Thoracic aorta (tissue), 2 donors: ENCODE measurements around the gene BMPER. TPM values are rescaled to one million over a fixed set of nuclear protein-coding genes. Genes with fewer than 3 reads are reported as not detected.
A peak's percentile ranks its signal among the peaks of the same experiment; 100 is the strongest.

Experiments used
- ATAC-seq: fragments of 150-250 bp; one replicate; pipeline ENCODE4 v1.8.0; 2017; ENCODE audit warnings: low read depth; ENCODE audit not compliant: insufficient number of reproducible peaks, low FRiP score
- DNase-seq: peaks from one replicate; pipeline ENCODE4 v3.0.0-alpha.2; 2020; ENCODE audit warnings: low spot score
- H3K27ac ChIP-seq, 2 donors: fragments of 200-600 bp; sonication (generic); 1 replicate in 1 of 2; 2 replicates in 1 of 2; pipeline ENCODE4 v1.5.1; 2016; ENCODE audit warnings: mild to moderate bottlenecking in 2 of 2, moderate library complexity in 2 of 2
- H3K27me3 ChIP-seq: fragments of 200-600 bp; sonication (generic); replicated peaks from 2 replicates; pipeline ENCODE4 v1.6.0; 2016; ENCODE audit warnings: mild to moderate bottlenecking; ENCODE audit not compliant: insufficient read depth
- H3K36me3 ChIP-seq: fragments of 200-600 bp; sonication (generic); one replicate; pipeline ENCODE4 v1.5.1; 2016
- H3K4me1 ChIP-seq, 2 donors: fragments of 200-600 bp; sonication (generic); 1 replicate in 1 of 2; 2 replicates in 1 of 2; pipeline versions ENCODE4 v1.5.1 to v1.6.0; 2016; ENCODE audit warnings: low read depth in 2 of 2, mild to moderate bottlenecking in 1 of 2; ENCODE audit not compliant: control insufficient read depth in 1 of 2
- H3K4me3 ChIP-seq: fragments of 200-600 bp; sonication (generic); 2 replicates; pipeline ENCODE4 v1.5.1; 2016; ENCODE audit warnings: mild to moderate bottlenecking
- H3K9me3 ChIP-seq: fragments of 200-600 bp; sonication (generic); 2 replicates; pipeline ENCODE4 v1.5.1; 2016
- total RNA-seq, 2 donors: library from RNA; depleted of rRNA; stranded (reverse); fragments of >200 nt; gene quantifications; one replicate each; pipeline versions ENCODE4 v1.1.0 to v1.2.3, GENCODE V29; 2016
- TF ChIP-seq, protein P1 (sequence below): fragments of 200-600 bp; sonication (generic); IDR thresholded peaks from one replicate; pipeline ENCODE4 v1.5.1; 2019; ENCODE audit warnings: antibody characterized with exemption

The BMPER gene
- total RNA-seq, 2 donors from 2014 or later: 0.54 to 2.3 TPM

DNA sequence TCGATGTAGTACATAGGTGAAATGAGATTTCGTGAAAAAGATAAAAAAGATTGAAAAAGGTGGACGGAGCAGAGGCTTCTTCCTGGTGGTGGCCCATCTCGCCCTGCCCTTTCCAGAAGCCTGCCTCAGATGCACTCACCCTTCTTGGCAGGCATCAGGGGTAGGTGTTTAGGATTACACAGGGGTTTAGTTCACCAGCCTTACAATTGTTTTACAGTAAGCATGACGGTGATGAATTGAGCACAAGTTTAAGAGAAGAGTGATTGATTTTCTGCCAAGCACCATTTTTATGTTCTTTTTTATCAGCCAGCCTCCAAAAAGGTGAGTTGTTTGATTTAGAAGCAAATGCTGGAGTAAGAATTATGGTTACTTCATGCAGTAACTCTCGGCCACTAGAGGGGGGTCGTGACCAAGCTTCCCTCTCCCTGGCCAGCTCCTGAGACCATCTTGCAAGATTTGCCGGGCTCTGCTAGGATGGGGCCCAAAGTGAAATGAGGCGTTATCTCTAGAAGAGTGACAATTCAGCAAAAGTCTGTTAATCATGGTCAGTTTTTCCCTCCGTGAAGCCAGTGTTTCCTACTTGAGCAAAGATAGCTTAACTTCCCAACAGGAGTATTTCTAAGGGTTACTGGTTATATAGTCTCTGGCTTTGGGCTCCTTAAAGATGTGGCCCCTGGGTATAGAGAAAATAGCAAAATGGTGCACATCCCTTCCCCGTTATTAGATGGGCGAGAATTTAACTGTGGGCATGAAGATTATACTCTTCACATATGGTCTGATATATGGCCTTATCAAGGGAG is 228.8 kb downstream of the BMPER start:
- DNase-seq (no peak), ATAC-seq (peak; percentile 35)
- no peaks in the 10 kb centered on the region for H3K9me3 ChIP-seq
- H3K27me3 ChIP-seq: no peaks in the 10 kb centered on the region
- H3K36me3 ChIP-seq: no peaks in the 10 kb centered on the region
- no peak overlapping the region for H3K27ac ChIP-seq
- TF ChIP-seq, protein P1, sequence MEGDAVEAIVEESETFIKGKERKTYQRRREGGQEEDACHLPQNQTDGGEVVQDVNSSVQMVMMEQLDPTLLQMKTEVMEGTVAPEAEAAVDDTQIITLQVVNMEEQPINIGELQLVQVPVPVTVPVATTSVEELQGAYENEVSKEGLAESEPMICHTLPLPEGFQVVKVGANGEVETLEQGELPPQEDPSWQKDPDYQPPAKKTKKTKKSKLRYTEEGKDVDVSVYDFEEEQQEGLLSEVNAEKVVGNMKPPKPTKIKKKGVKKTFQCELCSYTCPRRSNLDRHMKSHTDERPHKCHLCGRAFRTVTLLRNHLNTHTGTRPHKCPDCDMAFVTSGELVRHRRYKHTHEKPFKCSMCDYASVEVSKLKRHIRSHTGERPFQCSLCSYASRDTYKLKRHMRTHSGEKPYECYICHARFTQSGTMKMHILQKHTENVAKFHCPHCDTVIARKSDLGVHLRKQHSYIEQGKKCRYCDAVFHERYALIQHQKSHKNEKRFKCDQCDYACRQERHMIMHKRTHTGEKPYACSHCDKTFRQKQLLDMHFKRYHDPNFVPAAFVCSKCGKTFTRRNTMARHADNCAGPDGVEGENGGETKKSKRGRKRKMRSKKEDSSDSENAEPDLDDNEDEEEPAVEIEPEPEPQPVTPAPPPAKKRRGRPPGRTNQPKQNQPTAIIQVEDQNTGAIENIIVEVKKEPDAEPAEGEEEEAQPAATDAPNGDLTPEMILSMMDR: peak; percentile 52
- H3K4me1 ChIP-seq: no peaks in the 10 kb centered on the region
- no peak overlapping the region for H3K4me3 ChIP-seq

DNA sequence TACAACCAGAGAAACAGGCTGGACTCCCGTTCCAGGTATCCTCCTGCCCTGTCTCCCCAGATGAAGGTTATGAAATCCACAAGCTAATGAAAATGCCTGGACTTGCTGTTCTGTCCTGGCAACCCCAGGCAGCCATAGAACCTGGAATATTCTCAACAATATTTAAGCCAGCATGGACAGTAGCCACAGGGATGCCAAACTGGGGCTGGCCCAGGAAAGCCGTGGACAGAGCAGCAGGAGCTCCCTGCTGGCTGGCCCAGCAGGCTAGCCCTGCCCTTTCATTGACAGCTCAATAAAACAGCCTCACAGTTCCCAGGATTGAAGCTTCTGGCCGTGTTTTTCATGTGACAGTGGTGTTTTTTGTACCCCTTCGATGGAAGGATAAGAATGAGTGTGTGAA is 230.6 kb downstream of the BMPER start:
- no peaks in the 10 kb centered on the region for H3K36me3 ChIP-seq
- no peak overlapping the region for H3K4me3 ChIP-seq
- H3K27me3 ChIP-seq: no peaks in the 10 kb centered on the region
- H3K9me3 ChIP-seq: no peaks in the 10 kb centered on the region
- H3K4me1 ChIP-seq: no peaks in the 10 kb centered on the region
- DNase-seq (no peak), ATAC-seq (no peak)
- no peak overlapping the region for H3K27ac ChIP-seq
- TF ChIP-seq, protein P1: no peak

DNA sequence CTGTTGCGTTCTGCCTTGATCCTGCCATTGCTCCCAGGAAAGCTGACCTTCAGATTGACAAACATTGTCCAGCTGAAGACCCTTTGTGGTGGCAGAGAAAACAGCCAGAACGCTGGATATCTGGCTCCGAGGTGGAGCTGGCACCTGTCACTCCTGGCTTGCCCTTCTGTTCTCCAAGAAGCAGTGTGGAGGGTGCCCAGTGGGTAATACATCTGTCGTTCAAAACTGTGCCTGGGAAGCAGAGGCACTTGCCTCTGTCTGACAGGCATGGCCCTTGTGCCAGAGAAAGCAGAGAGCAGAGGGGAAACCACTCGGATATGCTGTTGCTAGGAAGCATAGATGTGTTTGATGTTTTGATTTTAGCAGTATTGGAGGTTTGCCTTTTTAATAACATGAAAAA is 231.4 kb downstream of the BMPER start:
- no peak overlapping the region for H3K27ac ChIP-seq
- TF ChIP-seq, protein P1: no peak
- H3K36me3 ChIP-seq: no peaks in the 10 kb centered on the region
- H3K27me3 ChIP-seq: no peaks in the 10 kb centered on the region
- ATAC-seq (no peak), DNase-seq (no peak)
- no peak overlapping the region for H3K4me3 ChIP-seq
- H3K9me3 ChIP-seq: no peaks in the 10 kb centered on the region
- H3K4me1 ChIP-seq: no peaks in the 10 kb centered on the region

DNA sequence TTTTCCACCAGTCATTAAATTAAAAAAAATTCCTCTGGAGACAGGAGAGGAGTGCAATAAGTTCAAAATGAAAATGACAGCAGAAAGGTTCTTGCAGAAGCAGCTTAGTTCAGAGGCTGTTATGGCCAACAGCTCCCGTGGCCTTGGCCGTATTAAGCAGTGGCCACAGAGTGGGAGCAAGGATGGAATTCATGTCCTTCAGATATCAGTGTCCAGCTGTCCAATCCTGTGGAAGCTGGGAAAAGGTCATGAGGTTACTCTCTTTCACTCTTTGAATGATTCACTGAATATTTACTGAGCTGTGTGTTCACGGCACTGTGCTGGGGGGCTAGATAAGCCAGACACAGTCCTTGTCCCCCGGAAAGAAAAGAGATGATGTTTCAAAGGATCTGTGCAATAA is 231.8 kb downstream of the BMPER start:
- Histone ChIP-seq H3K9me3 (no peaks in the 10 kb centered on the region), H3K27me3 (no peaks in the 10 kb centered on the region), H3K4me1 (no peaks in the 10 kb centered on the region), H3K4me3 (no peak overlapping the region), H3K27ac (no peak overlapping the region), H3K36me3 (no peaks in the 10 kb centered on the region)
- TF ChIP-seq, protein P1: no peak
- DNase-seq (no peak), ATAC-seq (no peak)

DNA sequence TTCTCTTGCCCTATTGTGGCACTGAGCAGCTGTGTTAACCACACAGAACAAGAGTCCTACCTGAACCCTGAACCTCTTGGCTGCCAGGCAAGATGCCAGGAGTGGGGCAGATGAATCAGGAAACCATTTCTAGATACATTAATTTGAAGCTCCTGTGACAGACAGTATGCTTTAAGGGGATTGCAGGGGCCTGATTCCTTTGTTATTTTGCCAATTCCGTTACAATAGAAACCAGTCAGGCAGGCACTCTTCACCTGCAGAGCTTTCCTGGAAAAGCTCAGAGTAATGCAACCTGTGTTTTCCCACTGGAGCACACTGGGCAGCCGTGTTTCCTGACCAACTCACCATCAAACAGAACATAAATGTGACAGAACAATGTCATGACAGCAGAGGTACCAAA is 233.1 kb downstream of the BMPER start:
- DNase-seq (no peak), ATAC-seq (no peak)
- TF ChIP-seq, protein P1: no peak
- no peak overlapping the region for H3K4me3 ChIP-seq
- no peaks in the 10 kb centered on the region for H3K27me3 ChIP-seq
- H3K27ac ChIP-seq: no peak overlapping the region
- no peaks in the 10 kb centered on the region for H3K4me1 ChIP-seq
- H3K9me3 ChIP-seq: no peaks in the 10 kb centered on the region
- no peaks in the 10 kb centered on the region for H3K36me3 ChIP-seq
